Measurements from ENCODE around the gene HMGB4.

DNA sequence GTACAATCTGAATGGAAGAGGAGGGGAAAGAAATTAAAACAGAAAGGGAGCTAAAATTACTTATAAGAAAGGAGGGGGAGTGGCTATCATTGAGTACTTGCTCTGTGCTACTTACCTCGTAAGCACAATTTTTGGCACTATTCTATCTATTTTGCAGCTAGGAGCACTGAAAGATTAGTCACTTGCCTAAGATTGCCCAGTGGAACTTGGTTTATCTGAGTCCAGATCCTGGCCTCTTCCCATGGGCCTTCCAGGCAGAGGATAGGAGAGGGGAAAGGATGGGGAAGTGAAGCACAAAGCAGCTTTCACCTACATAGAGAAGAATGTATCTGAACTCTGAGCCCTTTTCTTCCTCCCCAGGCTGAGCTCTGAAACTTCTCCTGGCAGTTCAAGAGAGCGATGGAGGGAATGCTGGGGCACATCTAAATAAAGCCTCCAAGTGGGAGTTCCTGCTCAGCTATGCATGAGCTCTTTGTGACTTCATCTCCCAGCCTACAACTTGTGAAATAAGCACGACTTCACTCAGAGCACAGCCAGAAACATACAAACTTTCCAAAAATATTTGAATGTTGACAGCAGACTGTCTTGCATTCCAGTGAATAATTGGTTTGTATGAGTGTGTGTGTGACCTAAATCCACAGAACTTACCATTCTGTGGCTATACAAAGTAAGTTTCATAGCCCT, 29.4 kb downstream of the HMGB4 start:
- TF ChIP-seq, protein P1, sequence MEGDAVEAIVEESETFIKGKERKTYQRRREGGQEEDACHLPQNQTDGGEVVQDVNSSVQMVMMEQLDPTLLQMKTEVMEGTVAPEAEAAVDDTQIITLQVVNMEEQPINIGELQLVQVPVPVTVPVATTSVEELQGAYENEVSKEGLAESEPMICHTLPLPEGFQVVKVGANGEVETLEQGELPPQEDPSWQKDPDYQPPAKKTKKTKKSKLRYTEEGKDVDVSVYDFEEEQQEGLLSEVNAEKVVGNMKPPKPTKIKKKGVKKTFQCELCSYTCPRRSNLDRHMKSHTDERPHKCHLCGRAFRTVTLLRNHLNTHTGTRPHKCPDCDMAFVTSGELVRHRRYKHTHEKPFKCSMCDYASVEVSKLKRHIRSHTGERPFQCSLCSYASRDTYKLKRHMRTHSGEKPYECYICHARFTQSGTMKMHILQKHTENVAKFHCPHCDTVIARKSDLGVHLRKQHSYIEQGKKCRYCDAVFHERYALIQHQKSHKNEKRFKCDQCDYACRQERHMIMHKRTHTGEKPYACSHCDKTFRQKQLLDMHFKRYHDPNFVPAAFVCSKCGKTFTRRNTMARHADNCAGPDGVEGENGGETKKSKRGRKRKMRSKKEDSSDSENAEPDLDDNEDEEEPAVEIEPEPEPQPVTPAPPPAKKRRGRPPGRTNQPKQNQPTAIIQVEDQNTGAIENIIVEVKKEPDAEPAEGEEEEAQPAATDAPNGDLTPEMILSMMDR (IDR thresholded peaks at IDR 0.05; ENCODE audit: insufficient read depth, low read length), result no peak
- no peak for TF ChIP-seq GABPA (IDR thresholded peaks at IDR 0.05; ENCODE audit: low read depth)
- no peak for TF ChIP-seq REST (IDR thresholded peaks at IDR 0.05; ENCODE audit: insufficient replicate concordance, low read depth)
- no peak for TF ChIP-seq POLR2AphosphoS5 (IDR thresholded peaks at IDR 0.05; ENCODE audit: low read depth)
- TF ChIP-seq SPI1 (IDR thresholded peaks at IDR 0.05; ENCODE audit: borderline replicate concordance, low read depth), result no peak
